GM13977 (cell line): Measurements from ENCODE around the gene PPM1J.

ENCODE experiments used
- DNase-seq: peaks from one replicate; pipeline ENCODE4 v3.0.0; 2012; ENCODE audit warnings: low spot score
- CTCF ChIP-seq: IDR thresholded peaks from 2 replicates; pipeline ENCODE4 v1.5.1; 2012; ENCODE audit warnings: mild to moderate bottlenecking, control low read depth; ENCODE audit not compliant: insufficient read depth; ENCODE audit errors: extremely low read depth, missing control alignments
- in situ Hi-C: fragments of 300-500 bp; cut with MboI; formaldehyde crosslinking; loops from one replicate; pipeline ENCODE4 v1.12.0; 2022; ENCODE audit warnings: low sequenced_read_pairs, low pct_unique_long_range_greater_than_20kb, mixed read lengths, inconsistent platforms; ENCODE audit not compliant: unreplicated experiment

Gene PPM1J

GRCh38 chr1:112704391-112704933, 10.7 kb downstream of the PPM1J start:
- DNase-seq: no peak
- in situ Hi-C loops: loop anchor here (10.0 kb wide), 1 partner anchor 310 kb away; the partner anchor contains the start of gene CTTNBP2NL

GRCh38 chr1:112703706-112704105, 11.4 kb downstream of the PPM1J start:
- no peak for TF ChIP-seq CTCF
- in situ Hi-C loops: loop anchor here (10.0 kb wide), 1 partner anchor 309 kb away; the partner anchor contains the start of gene CTTNBP2NL
- no peak for DNase-seq

More at GRCh38 chr1:112704391-112704933, 10.7 kb downstream of the PPM1J start:
- no peak for TF ChIP-seq CTCF

GRCh38 chr1:112702420-112703261, 12.5 kb downstream of the PPM1J start:
- DNase-seq: no peak
- in situ Hi-C loops: loop anchor here (10.0 kb wide), 1 partner anchor 308 kb away; the partner anchor contains the start of gene CTTNBP2NL
- TF ChIP-seq CTCF: no peak

- DNase-seq: no peak
- in situ Hi-C loops: loop anchor here (10.0 kb wide), 1 partner anchor 307 kb away; the partner anchor contains the start of gene CTTNBP2NL
Observed at GRCh38 chr1:112702067-112702395, 13.1 kb downstream of the PPM1J start.

GRCh38 chr1:112701227-112702066, 13.7 kb downstream of the PPM1J start:
- DNase-seq: no peak
- in situ Hi-C loops: loop anchor here (10.0 kb wide), 1 partner anchor 307 kb away; the partner anchor contains the start of gene CTTNBP2NL
- no peak for TF ChIP-seq CTCF

More at GRCh38 chr1:112702067-112702395, 13.1 kb downstream of the PPM1J start:
- no peak for TF ChIP-seq CTCF
